Glomerular endothelial cell (primary cell): Measurements from ENCODE around the gene S100A3. TPM values are rescaled to one million over a fixed set of nuclear protein-coding genes. Genes with fewer than 3 reads are reported as not detected.
"Not testable (repeated sequence)": the region's sequence is repeated elsewhere in the genome, so short reads cannot be mapped to it uniquely, and the experiment has no call there.

Experiments used
- DNase-seq: peaks from one replicate; pipeline ENCODE4 v3.0.0-alpha.2; 2011; ENCODE audit warnings: low read depth, low spot score; ENCODE audit errors: extremely low read depth
- total RNA-seq: library from RNA; depleted of rRNA; stranded (reverse); fragments of >200 nt; gene quantifications from 2 replicates; pipeline ENCODE4 v1.2.3, GENCODE V29; 2015

Gene S100A3, protein sequence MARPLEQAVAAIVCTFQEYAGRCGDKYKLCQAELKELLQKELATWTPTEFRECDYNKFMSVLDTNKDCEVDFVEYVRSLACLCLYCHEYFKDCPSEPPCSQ
- 6.8 and 6.9 TPM in 2 replicates for total RNA-seq

DNA sequence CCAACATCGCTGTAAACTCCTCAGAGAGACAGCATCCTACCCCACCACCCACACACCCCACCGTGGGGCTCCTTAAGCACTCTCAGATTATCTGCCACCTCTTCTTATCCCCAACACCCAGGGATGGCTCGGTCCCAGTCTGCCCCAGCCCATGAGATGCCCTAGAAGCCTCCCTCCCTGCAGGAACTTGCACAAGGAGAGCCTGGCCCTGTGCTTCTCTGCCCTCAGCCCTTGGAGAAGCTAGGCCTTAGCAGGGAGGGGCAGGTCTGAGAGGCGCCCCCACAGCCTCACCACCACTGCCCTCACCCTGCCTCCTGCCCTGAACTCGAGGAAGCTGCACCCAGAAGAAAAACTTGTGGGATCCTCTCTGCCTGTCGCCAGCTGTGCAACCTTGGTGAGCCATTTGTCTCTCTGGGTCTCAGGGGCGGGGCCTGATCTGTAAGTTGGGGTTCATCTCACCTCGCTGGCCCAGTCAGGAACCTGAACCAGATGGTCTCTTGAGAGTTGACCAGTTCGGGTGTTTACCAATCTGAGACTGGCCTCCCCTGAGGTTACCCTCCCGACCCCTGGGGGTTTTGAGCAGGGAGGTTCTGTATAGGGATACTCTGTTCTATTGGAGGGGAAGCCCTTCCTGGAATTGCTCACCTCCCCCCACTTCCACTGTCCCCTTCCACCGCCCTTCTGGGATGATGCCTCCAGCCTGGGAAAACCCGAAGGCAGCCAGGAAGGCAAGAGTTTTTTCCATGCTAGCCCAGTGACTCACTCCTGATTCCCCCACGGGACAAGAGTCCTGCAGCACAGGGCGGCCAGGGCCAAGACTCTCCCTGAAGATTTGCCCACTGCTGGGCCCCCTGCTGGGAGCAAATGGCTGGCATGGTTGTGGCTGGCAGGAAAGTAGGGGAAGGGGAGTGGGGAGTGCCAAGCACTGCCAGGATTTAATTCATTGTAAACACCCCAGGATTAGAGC lies at the start of gene S100A3:
S100A3 (minus strand) TSS at position 537 of the 967 bp plus-strand sequence. CDS start 773 bp downstream, outside the sequence.
- no peak for DNase-seq

DNA sequence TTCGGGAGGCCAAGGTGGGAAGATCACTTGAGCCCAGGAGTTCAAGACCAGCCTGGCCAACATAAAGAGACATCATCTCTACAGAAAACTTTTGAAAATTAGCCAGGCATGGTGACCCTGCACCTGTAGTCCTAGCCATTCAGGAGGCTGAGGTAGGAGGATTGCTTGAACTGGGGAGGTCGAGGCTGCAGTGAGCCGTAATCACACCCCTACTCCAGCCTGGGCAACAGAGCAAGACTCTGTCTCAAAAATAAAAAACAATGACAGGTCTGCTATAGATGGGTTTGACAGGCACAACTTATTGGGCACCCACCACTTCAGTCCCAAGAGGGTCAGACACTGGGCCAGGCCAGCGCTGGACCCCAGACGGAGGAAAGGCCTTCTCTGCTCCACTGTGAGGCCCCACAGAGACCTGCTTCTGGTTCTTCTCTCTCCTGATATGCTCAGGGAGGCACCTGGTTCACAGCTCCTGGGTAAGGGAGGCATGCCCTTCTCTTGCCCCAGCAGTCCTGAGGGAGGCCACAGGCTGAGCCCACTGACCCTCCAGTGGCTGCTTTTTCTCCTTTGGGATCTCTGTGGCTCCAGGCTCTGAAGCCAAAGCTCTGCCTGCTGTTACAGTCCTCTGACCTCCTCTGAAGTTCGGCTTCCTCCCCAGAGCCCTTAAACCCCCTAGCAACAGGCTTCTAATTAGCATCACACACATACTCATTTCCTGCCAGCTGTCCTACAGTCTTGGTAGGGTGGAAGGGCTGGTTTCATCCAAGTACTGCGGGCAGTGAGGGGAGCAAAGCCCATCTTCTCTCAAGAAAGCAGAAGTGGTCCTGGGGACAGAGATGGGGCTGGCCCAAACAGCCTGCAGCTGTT lies 49.5 kb upstream of the S100A3 start:
- peak; percentile 70 for DNase-seq

DNA sequence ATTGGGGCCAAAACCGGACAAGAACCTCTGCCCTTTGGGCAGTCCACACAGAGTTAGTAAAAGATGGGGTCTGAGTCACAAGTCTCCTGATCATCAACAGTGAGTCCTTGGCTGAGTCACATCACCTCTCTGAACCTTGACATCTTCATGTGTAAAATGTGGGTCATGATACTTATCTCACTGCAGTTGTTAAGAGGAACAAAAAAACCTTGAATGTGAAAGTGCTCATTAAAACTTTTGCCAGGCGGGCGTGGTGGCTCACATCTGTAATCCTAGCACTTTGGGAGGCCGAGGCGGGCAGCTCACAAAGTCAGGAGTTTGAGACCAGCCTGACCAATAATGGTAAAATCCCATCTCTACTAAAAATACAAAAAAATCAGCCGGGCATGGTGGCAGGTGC lies 48.1 kb upstream of the S100A3 start:
- DNase-seq = no peak

DNA sequence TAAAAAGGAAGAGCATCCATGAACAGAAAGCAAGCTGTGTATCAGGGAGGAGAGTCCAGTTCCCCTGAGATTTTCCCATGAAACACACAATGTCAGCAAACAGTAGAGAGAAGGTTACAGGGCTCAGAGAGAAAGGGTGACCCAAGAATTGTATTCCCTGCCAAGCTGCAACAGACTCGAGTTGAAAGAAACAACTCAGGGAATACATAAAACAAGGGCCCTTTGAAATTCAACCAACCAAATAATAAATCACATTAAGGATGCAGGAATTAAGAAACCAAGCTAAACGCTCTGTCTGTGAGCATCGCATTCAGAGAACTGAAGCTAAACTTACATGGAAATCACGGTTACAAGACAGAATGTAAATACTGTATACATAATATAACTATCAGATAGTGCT lies 43.7 kb upstream of the S100A3 start:
- no peak for DNase-seq

DNA sequence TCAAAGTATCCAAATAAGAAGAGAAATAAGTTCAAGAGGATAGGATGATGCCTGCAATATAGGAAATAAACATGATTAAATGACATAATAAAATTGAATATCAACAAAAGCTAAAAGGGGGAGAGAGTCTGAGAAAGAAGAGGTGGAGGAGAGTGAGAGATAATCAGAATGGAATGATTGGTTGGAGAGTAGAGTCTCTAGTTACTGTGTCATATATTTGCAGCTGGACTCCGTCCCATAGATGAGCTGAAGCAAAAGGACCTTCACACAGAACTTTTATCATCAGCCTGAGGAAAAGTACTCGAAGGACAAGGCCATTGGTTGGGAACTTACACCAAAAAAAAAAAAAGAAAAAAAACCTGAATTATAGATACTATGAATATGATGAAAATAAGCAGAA lies 39.4 kb upstream of the S100A3 start:
- DNase-seq = no peak

DNA sequence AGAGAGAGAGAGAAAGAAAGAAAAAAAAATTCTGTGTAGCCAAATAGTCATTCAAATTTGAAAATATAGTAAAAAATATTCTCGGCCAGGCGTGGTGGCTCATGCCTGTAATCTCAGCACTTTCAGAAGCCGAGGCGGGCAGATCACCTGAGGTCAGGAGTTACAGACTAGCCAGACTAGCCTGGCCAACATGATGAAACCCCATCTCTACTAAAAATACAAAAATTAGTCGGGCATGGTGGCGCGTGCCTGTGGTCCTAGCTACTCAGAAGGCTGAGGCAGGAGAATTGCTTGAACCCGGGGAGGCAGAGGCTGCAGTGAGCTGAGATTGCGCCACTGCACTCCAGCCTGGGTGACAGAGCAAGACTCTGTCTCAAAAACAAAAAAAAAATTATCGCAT lies 39.0 kb upstream of the S100A3 start:
- not testable (repeated sequence) for DNase-seq

DNA sequence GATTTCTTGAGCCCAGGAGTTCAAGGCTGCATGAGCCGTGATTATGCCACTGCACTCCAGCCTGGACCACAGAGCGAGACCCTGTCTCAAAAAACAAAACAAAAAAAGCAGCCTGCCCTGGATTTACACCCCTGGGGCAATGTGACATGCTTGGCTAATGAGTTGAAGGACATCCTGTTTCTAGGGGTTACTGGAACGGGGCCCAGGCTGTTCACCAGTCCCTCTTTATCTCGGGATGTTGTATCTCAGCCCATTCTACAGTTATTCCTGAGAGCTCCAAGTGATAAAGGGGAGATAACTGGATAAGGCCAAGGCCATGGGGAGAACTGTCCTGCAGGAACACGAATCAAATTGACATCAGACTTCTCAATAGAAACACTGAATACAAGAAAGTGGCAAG lies 38.3 kb upstream of the S100A3 start:
- DNase-seq = no peak

DNA sequence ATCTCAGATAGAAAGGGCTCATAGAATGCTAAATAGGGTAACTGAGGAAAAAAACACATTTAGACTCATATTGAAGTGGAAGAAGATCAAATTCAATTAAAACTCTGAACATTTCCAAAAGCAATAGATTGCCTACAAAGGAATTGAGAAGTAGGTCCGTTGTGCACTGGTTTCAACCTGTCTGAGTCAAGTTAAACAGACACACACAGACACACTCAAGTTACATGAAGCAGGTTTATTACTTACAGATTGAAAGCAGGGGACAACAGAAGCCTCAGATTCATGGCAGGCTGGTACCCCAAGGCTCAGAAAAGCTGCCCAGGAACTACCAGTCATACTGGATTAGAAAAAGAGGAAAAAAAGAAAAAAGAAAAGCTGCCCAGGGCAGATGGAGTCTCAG lies 37.3 kb upstream of the S100A3 start:
- DNase-seq = no peak

DNA sequence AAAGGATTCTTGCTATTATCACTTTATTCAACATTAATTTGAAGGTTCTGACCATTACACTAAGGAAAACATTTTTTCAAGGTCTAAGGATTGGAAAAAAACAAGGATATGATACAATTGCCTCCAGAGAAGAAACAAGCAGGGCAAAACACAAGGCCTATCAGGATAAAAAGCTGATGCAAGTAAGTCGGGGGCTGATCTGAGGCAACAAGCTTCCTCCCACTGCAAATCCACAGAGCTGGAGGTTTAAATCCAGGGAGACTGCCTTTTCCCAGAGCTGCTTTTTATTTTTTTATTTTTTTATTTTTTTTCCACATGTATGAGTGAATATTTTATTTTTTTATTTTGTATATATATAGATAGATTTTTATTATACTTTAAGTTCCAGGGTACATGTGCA lies 35.9 kb upstream of the S100A3 start:
- DNase-seq = no peak

DNA sequence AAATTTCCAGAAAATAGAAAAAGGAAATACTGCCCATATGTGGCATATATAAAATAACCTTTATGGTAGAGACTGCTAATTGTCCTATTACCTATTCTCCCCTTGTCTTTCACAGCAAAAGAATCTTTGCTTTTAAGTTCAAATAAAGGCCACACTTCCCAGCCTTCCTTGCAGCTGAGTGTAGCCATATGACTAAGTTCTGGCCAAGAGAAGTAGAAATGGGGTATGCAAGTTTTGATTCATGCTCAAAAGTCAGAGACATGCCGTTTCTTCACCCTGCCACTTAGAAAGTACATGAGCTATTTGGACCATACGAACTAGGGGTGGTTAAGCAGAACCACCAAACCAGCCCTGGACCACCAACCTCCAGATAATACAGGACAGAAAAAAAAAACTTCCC lies 34.9 kb upstream of the S100A3 start:
- DNase-seq = no peak

DNA sequence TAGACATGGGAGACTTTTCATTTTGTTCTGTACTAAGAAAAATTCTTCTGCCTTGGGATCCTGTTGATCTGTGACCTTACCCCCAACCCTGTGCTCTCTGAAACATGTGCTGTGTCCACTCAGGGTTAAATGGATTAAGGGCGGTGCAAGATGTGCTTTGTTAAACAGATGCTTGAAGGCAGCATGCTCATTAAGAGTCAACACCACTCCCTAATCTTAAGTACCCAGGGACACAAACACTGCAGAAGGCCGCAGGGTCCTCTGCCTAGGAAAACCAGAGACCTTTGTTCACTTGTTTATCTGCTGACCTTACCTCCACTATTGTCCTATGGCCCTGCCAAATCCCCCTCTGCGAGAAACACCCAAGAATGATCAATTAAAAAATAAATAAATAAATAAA lies 34.5 kb upstream of the S100A3 start:
- not testable (repeated sequence) for DNase-seq

DNA sequence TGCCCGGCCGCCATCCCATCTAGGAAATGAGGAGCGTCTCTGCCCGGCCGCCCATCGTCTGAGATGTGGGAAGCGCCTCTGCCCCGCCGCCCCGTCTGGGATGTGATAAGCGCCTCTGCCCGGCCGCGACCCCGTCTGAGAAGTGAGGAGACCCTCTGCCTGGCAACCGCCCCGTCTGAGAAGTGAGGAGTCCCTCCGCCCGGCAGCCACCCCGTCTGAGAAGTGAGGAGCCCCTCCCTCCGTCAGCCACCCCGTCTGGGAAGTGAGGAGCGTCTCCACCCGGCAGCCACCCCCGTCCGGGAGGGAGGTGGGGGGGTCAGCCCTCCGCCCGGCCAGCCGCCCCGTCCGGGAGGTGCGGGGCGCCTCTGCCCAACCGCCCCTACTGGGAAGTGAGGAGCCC lies 33.8 kb upstream of the S100A3 start:
- DNase-seq = not testable (repeated sequence)

DNA sequence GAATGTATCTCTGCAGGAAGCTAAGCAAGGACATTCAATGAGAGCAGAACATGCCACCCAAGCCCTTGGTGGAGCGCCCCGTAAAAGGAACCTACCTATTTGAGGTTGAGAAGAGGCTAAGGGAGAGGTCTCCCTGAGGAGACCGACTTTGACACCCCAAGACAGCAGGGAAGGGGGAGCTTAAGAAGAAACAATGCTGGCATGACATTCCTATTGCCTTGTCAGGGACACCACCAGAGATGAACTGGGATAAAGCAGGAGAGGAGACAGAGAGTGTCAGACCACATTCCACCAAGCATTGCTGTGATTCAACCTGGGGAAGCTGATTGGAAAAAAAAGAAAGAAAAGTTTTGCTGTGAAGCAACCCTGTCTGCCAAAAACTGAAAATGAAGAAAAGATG lies 29.9 kb upstream of the S100A3 start:
- no peak for DNase-seq

DNA sequence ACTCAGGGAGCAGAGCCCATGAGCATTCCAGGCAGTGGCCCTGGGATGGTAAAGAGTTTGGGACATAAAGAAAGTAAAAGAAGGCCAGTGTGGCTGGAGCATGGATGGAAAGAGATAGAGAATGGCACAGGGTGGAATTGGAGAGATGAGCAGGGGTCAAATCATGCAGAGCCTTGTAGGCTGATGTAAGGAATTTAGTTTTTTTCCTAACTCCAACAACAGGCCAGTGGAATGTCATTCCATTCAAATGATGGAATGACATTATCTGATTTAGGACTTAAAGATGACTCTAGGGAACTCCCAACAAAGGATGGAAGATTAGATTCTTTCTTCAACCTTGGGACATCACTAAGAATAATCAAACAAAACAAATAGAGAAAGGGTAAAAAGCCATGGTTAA lies 29.4 kb upstream of the S100A3 start:
- no peak for DNase-seq

DNA sequence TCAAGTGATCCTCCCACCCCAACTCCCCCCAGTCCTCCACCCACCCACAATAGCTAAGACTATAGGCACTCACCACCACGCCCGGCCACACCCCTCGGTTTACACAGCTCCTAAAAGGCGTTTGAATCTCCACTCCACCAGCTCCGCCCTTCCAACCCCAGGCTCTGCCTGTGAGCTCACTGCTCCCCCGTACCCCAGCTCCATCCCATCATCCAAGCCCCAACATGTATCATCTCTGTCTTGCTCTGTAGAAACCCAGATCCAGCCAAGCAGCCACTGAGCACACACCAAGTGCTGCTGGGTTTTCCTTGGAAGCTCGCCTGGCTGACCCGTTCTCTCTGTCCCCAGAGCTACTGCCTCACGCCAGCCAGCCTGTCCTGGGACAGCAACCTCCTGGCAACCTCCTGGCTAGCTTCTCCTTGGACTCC lies 28.6 kb upstream of the S100A3 start:
- DNase-seq = no peak

DNA sequence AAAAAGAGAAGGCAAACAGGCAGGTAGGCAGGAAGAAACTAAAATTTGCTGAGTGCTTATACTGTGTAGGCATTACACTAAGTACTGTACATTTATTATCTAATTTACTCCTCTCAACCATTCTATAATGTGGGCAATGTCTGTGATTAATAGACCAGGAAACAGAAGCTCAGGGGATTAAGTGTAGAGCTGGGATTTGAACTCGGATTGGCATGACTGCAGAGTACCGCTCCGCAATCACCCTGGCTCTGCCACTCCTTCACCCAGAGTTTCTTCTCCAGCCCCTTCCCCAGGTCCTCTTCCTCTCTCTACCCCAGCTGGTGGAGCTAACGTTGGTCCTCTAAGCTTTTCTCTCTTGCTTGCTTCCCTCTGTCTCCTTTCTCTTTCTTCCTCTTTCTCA lies 28.1 kb upstream of the S100A3 start:
- no peak for DNase-seq

DNA sequence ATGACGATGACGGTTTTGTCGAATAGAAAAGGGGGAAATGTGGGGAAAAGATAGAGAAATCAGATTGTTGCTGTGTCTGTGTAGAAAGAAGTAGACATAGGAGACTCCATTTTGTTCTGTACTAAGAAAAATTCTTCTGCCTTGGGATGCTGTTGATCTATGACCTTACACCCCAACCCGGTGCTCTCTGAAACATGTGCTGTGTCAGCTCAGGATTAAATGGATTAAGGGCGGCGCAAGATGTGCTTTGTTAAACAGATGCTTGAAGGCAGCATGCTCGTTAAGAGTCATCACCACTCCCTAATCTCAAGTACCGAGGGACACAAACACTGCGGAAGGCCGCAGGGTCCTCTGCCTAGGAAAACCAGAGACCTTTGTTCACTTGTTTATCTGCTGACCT lies 26.4 kb upstream of the S100A3 start:
- DNase-seq = not testable (repeated sequence)

DNA sequence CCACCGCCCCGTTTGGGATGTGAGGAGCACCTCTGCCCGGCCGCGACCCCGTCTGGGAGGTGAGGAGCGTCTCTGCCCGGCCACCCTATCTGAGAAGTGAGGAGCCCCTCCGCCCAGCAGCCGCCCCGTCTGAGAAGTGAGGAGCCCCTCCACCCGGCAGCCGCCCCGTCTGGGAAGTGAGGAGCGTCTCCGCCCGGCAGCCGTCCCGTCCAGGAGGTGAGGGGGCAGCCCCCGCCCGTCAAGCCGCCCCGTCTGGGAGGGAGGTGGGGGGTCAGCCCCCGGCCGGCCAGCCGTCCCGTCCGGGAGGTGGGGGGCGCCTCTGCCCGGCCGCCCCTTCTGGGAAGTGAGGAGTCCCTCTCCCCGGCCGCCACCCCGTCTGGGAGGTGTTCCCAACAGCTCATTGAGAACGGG lies 26.0 kb upstream of the S100A3 start:
- not testable (repeated sequence) for DNase-seq

DNA sequence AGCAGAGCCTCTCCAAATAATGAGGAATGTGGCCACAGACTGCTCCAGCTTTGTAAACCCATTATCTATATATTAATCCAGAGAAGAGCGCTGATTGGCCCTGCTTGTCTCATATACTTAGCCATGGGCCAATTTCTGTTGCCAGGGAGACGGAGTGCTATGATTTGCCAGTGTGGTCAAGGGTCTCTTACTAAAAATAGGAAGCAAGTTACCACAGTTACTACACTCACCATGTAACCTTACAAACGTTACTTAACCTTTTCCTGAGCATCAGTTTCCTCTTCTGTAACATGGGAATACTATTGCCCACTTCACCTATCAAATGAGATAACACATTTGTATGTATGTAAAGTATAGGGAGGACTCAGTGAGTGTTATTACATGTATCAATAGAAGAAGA lies 24.3 kb upstream of the S100A3 start:
- no peak for DNase-seq

DNA sequence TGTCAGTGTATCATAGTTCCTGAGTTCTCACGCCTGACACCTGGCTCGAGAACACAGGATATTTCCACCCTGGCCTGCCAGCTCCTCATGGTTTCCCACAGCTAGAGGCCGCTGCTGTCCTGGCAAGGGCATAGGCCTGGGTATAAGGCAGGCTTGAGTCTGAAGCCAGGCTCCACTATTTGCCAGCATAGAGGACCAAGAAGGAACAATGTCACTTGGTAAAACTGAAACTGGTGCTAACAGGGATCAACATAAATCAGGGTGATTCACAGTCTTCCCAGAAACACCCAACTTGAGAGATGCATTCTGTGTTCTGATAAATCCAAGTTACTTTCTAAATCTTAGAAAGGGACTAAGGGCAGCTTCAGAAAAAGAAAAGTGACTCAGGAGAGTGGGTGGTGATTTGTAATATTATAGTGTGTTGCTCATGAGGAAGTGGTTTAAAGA lies 23.5 kb upstream of the S100A3 start:
- DNase-seq = no peak

DNA sequence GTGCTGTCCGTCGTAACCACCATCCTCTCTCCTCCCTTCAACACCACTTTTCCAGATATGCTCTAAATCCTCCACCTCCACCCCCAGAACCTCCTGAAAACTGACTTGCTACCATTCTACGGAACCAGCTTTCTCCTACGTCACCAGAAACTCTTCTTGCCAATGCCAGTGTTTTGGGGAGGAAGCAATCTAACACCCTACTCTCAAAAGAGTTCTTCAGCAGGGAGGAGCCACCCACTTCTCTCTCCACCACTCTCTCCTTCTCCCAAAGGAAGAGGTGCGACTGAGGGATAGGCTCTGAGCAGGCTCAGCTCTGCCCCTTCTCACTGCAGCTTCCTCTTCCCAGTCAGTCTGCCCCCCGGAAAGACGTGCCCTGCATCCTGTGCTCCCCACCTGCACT lies 22.6 kb upstream of the S100A3 start:
- DNase-seq = no peak
